ENCODE results near the gene CCP110.

The CCP110 gene

DNA sequence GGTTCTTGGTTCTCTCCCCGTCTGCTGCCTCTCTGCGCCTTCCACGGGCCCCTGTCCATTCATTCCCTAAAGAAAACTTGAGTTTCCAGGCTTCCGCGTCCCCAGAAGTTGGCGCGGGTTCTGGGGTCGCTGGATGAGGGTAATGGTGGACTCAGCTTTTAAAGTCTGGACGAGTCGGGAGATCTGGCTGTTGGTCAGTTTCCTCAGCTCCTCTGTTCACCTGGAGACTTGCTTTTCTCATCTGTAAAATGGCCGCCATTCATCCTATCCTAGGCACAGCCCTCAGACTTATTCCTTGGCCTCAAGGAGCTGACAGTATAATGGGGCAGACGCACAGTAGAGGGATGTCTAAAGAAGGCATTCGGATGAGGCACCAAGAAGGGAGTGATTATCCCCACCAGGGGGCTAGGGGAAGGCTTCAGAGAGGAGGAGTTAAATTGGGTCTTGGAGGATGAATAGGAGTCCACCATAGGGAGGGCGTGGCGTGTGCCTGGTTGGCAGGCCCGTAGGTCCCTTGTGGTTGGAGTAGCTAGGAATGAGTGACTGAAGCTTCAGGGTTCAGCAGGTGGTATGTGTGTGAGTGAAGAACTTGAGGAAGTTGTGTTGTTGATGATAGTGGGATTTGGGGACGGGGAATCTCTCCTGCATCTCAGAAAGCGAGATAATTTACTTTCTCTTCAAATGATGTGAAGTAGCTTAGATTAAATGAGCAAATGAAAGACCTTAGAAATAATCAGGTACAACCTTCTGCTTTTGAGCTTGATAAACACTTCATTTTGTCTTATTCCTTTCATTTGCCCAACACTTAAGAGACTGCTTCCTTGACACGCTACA lies 32.4 kb downstream of the CCP110 start:
- peak overlapping the region; percentile 94 for H3K4me3 ChIP-seq (ENCODE audit: control insufficient read depth, low read depth, low read length)
- peak; percentile 57 for DNase-seq (ENCODE audit: low read depth)
- TF ChIP-seq, protein P1, sequence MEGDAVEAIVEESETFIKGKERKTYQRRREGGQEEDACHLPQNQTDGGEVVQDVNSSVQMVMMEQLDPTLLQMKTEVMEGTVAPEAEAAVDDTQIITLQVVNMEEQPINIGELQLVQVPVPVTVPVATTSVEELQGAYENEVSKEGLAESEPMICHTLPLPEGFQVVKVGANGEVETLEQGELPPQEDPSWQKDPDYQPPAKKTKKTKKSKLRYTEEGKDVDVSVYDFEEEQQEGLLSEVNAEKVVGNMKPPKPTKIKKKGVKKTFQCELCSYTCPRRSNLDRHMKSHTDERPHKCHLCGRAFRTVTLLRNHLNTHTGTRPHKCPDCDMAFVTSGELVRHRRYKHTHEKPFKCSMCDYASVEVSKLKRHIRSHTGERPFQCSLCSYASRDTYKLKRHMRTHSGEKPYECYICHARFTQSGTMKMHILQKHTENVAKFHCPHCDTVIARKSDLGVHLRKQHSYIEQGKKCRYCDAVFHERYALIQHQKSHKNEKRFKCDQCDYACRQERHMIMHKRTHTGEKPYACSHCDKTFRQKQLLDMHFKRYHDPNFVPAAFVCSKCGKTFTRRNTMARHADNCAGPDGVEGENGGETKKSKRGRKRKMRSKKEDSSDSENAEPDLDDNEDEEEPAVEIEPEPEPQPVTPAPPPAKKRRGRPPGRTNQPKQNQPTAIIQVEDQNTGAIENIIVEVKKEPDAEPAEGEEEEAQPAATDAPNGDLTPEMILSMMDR (conservative IDR thresholded peaks at IDR 0.05; ENCODE audit: control insufficient read depth, insufficient read depth, low read depth, low read length) = no peak

DNA sequence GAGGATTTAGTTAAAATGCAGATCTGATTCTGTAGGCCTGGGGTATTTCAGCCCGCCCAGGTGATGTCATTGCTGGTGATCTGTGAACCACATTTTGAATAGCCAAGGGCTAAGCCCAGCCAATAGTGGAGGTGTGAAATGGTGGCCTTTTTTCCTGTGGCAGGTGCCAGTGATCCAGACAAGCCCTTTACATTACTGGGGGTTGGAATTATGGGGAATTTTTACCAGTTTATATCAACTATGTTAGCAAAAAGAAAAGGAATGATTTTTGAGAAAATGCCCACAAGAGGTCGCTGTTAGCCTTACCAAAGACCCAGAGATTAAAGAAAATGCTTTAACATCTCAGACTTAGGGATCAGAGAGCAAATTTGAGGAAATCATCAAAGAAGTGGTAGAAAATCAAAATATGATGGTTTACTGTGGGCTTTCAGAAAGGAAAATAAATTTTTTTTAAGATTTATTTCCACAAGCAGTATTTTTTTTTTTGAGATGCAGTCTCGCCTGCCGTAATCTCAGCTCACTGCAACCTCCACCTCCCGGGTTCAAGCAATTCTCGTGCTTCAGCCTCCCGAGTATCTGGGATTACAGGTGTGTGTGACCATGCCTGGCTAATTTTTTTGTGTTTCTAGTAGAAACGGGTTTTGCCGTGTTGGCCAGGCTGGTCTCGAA lies 35.6 kb downstream of the CCP110 start:
- TF ChIP-seq, protein P1 (conservative IDR thresholded peaks at IDR 0.05; ENCODE audit: control insufficient read depth, insufficient read depth, low read depth, low read length) = peak; percentile 66

DNA sequence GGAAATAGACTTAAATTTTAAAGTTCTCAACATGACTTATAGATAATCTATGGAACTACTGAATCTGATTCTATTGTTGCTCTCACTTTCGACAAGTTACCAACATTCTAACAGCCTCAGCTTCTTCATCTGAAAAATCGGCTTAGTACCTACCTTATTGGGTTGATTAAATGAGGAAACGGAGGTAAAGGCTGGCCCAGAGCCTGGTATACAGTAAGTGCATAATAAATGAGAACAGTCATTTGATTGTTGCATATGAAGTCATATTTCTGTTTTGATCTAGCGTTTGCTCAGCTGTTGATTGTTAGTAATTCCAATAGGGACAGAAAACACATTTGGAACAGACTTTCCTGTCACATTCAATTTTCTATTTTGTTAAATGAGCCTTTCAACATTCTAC lies 36.3 kb downstream of the CCP110 start:
- no peak for DNase-seq (ENCODE audit: low read depth)
- TF ChIP-seq, protein P1 (conservative IDR thresholded peaks at IDR 0.05; ENCODE audit: control insufficient read depth, insufficient read depth, low read depth, low read length) = no peak
- H3K4me3 ChIP-seq (ENCODE audit: control insufficient read depth, low read depth, low read length) = no peak overlapping the region

More for the DNA sequence above, 35.6 kb downstream of the CCP110 start:
- peak; percentile 75 for DNase-seq (ENCODE audit: low read depth)
- no peak overlapping the region for H3K4me3 ChIP-seq (ENCODE audit: control insufficient read depth, low read depth, low read length)

DNA sequence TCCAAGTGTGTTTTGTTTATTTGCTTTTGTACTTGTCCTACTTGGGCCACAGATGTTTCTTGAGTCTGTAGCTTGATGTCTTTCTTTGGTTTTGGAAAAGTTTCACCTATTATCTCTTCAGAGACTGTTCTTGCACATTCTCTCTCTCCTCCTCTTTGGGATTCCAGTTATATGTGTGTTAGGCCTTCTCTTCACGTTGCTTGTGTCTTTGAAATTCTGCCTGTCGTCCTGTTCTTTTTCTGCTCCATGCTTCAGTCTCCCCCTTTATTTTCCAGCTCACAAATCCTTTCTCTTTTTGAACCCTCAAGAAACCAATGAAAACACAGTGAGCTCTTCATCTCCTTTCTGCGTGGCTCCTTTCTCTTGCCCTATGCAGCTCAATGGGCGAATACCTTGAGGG lies 39.6 kb downstream of the CCP110 start:
- TF ChIP-seq, protein P1 (conservative IDR thresholded peaks at IDR 0.05; ENCODE audit: control insufficient read depth, insufficient read depth, low read depth, low read length) = no peak

DNA sequence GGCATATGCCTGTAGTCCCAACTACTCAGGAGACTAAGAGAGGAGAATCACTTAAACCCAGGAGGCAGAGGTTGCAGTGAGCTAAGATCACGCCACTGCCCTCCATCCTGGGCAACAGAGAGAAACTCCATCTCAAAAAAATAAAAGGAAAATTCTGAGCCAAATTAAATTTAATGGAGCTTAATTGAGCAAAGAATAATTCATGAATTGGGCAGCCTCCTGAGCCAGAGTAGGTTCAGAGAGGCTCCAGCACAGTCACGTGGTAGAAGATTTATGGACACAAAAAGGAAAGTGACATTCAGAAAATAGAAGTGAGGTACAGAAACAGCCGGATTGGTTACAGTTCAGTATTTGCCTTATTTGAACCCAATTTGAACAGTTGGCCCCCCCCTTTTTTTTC lies 42.6 kb downstream of the CCP110 start:
- TF ChIP-seq, protein P1 (conservative IDR thresholded peaks at IDR 0.05; ENCODE audit: control insufficient read depth, insufficient read depth, low read depth, low read length) = no peak
- H3K4me3 ChIP-seq (ENCODE audit: control insufficient read depth, low read depth, low read length) = no peak overlapping the region
- no peak for DNase-seq (ENCODE audit: low read depth)

More for the DNA sequence above, 39.6 kb downstream of the CCP110 start:
- DNase-seq (ENCODE audit: low read depth) = no peak
- no peak overlapping the region for H3K4me3 ChIP-seq (ENCODE audit: control insufficient read depth, low read depth, low read length)

DNA sequence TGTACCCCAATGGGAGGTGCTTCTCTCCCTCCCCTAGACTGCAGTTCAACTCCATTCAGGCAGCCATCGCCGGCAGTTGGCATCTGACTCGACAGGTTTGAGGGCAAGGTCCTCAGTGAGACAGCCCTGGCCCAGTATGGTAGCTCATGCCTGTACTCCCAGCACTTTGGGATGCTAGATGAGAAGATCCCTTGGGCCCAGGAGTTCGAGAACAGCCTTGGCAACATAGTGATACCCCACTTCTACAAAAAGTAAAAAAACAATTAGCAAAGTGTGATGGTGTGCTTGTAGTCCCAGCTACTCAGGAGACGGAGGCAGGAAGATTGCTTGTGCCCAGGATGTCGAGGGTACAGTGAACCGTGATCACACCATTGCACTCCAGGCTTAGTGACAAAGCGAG lies 43.8 kb downstream of the CCP110 start:
- TF ChIP-seq, protein P1 (conservative IDR thresholded peaks at IDR 0.05; ENCODE audit: control insufficient read depth, insufficient read depth, low read depth, low read length) = no peak

More for the DNA sequence above, 43.8 kb downstream of the CCP110 start:
- no peak for DNase-seq (ENCODE audit: low read depth)
- no peak overlapping the region for H3K4me3 ChIP-seq (ENCODE audit: control insufficient read depth, low read depth, low read length)

Measured in fibroblast of mammary gland (primary cell).